ELF-1 (cell line): ENCODE results near the gene MAD1L1.

Source experiments
- DNase-seq: peaks from one replicate; pipeline ENCODE4 v3.0.0-alpha.2; 2016; ENCODE audit warnings: low read depth, low spot score

Gene MAD1L1

GRCh38 chr7:1807821-1808600 lies 424.7 kb downstream of the MAD1L1 start:
- DNase-seq: no peak

- no peak for DNase-seq
These were observed 426.4 kb downstream of the MAD1L1 start for GRCh38 chr7:1806354-1806753.

- peak; percentile 18 for DNase-seq
These were observed 428.4 kb downstream of the MAD1L1 start for GRCh38 chr7:1804310-1804709.

GRCh38 chr7:1802899-1803298 lies 429.8 kb downstream of the MAD1L1 start:
- DNase-seq: no peak

- DNase-seq: no peak
These were observed 431.8 kb downstream of the MAD1L1 start for GRCh38 chr7:1800902-1801301.

- DNase-seq: no peak
These were observed 434.6 kb downstream of the MAD1L1 start for GRCh38 chr7:1798191-1798590.

- DNase-seq: no peak
These were observed 437.7 kb downstream of the MAD1L1 start for GRCh38 chr7:1794888-1795542.

GRCh38 chr7:1787681-1788235 lies 445.0 kb downstream of the MAD1L1 start:
- no peak for DNase-seq

- no peak for DNase-seq
These were observed 445.5 kb downstream of the MAD1L1 start for GRCh38 chr7:1787241-1787640.

GRCh38 chr7:1785839-1786238 lies 446.9 kb downstream of the MAD1L1 start:
- no peak for DNase-seq

GRCh38 chr7:1781369-1781768 lies 451.4 kb downstream of the MAD1L1 start:
- DNase-seq: no peak

- no peak for DNase-seq
These were observed 453.3 kb downstream of the MAD1L1 start for GRCh38 chr7:1779445-1779844.

- no peak for DNase-seq
These were observed 455.6 kb downstream of the MAD1L1 start for GRCh38 chr7:1777122-1777521.

- DNase-seq: no peak
These were observed 457.4 kb downstream of the MAD1L1 start for GRCh38 chr7:1775389-1775788.

- DNase-seq: no peak
These were observed 462.4 kb downstream of the MAD1L1 start for GRCh38 chr7:1770331-1770730.

- no peak for DNase-seq
These were observed 463.2 kb downstream of the MAD1L1 start for GRCh38 chr7:1769286-1770200.

GRCh38 chr7:1768832-1769231 lies 463.9 kb downstream of the MAD1L1 start:
- DNase-seq: no peak

GRCh38 chr7:1767524-1767923 lies 465.2 kb downstream of the MAD1L1 start:
- DNase-seq: no peak
